Right lobe of liver (tissue), 6 donors: Measurements from ENCODE around the gene NRXN3. TPM values are rescaled to one million over a fixed set of nuclear protein-coding genes. Genes with fewer than 3 reads are reported as not detected.

Source experiments
- ATAC-seq, 4 donors: fragments of 200-7000 bp; cut with Tn5 transposase; one replicate each; pipeline ENCODE4 v1.9.1; 2020; ENCODE audit warnings: mild to moderate bottlenecking in 4 of 4, moderate library complexity in 4 of 4
- DNase-seq, 3 donors: peaks; one replicate each; pipeline ENCODE4 v3.0.0-alpha.2; 2020
- H3K27ac ChIP-seq, 3 donors: fragments of 200-600 bp; one replicate each; pipeline ENCODE4 v1.8.0; 2022
- H3K27me3 ChIP-seq, 2 donors: fragments of 200-600 bp; one replicate each; pipeline ENCODE4 v1.8.0; 2022
- H3K36me3 ChIP-seq, 4 donors: fragments of 200-600 bp; sonication (generic) in 1 of 4; one replicate each; pipeline versions ENCODE4 v1.5.1 to v1.8.0; 2017 to 2022; ENCODE audit warnings: control low read depth in 1 of 4
- H3K4me1 ChIP-seq, 4 donors: fragments of 200-600 bp; sonication (generic) in 1 of 4; one replicate each; pipeline versions ENCODE4 v1.5.1 to v1.8.0; 2017 to 2022; ENCODE audit warnings: control low read depth in 1 of 4
- H3K4me3 ChIP-seq, 3 donors: fragments of 200-600 bp; one replicate each; pipeline ENCODE4 v1.8.0; 2022
- H3K9me3 ChIP-seq, 4 donors: fragments of 200-600 bp; sonication (generic) in 1 of 4; one replicate each; pipeline versions ENCODE4 v1.5.1 to v1.8.0; 2017 to 2022; ENCODE audit warnings: control low read depth in 1 of 4
- CTCF ChIP-seq, 4 donors: fragments of 200-600 bp in 3 of 4; fragments of 450-650 bp in 1 of 4; IDR thresholded peaks; one replicate each; pipeline versions ENCODE4 v1.5.1 to v1.8.0; 2016 to 2022; ENCODE audit warnings: antibody characterized with exemption in 4 of 4, mild to moderate bottlenecking in 2 of 4
- POLR2A ChIP-seq: fragments of 450-650 bp; IDR thresholded peaks from one replicate; pipeline ENCODE4 v1.6.1; 2017; ENCODE audit warnings: antibody characterized with exemption, mild to moderate bottlenecking
- WGBS: methylation state at CpG from one replicate; pipeline ENCODE4 v1.1.6; 2018; ENCODE audit warnings: low coverage, low lambda C conversion rate; ENCODE audit not compliant: insufficient coverage; ENCODE audit errors: missing lambda C conversion rate; 5-methylcytosine and 5-hydroxymethylcytosine counted together
- intact Hi-C, 2 donors: fragments of 100-400 bp; cut with DNase I; formaldehyde crosslinking; loops; one replicate each; pipeline versions ENCODE4 v1.11.2 to v1.14.1; 2022
- total RNA-seq, 6 experiments: library from RNA; depleted of rRNA in 2 of 6; stranded (reverse); fragments of >200 nt in 2 of 6; fragmentation: NEBNext Ultra II Directional in 3 of 6; extraction: Animal tissue kit (Norgen Biotek cat#: 25700) in 3 of 6; gene quantifications; one replicate each; pipeline versions ENCODE4 v1.1.0 to v1.2.4, GENCODE V29; 2016 to 2023
- donor health status: DM: no; HTN: yes; CAD: no.
- donor health status: DM: no; HTN: no; CAD: no.
- donor health status: DM: no; HTN: no; CAD: no.
- donor health status: DM: no; HTN: yes; CAD: no.
- donor health status: DM: no; HTN: yes; CAD: no.

NRXN3 gene
- total RNA-seq, 6 experiments from 2014 or later: 0.06 to 0.51 (median 0.23) TPM; not detected in 1

GRCh38 chr14:79076428-79076827 lies 906.3 kb downstream of the NRXN3 start:
- Histone ChIP-seq H3K4me3 (no peak overlapping the region), H3K27ac (no peak overlapping the region), H3K36me3 (no peaks in the 10 kb centered on the region), H3K9me3 (no peaks in the 10 kb centered on the region), H3K27me3 (no peaks in the 10 kb centered on the region), H3K4me1 (no peaks in the 10 kb centered on the region)
- no peak for TF ChIP-seq POLR2A
- no peak for TF ChIP-seq CTCF (IDR thresholded peaks at IDR 0.05)
- no peak for DNase-seq
- intact Hi-C loops: no loop called here
- ATAC-seq: no peak

- DNase-seq (no peak), ATAC-seq (no peak)
- intact Hi-C loops: no loop called here
- Histone ChIP-seq H3K27ac (no peak overlapping the region), H3K36me3 (no peaks in the 10 kb centered on the region), H3K9me3 (no peaks in the 10 kb centered on the region), H3K27me3 (no peaks in the 10 kb centered on the region), H3K4me1 (no peaks in the 10 kb centered on the region), H3K4me3 (no peak overlapping the region)
- TF ChIP-seq CTCF (IDR thresholded peaks at IDR 0.05): no peak
- TF ChIP-seq POLR2A: no peak
- WGBS: 15% methylated on average over 5 of the region's 5 CpGs
These were observed 906.9 kb downstream of the NRXN3 start for GRCh38 chr14:79077096-79077495.

- no peaks in the 10 kb centered on the region for H3K36me3 ChIP-seq
- H3K27me3 ChIP-seq: no peaks in the 10 kb centered on the region
- intact Hi-C loops: no loop called here
- H3K4me3 ChIP-seq: no peak overlapping the region
- ATAC-seq: no peak
- no peaks in the 10 kb centered on the region for H3K4me1 ChIP-seq
- DNase-seq: no peak
- no peak overlapping the region for H3K27ac ChIP-seq
- H3K9me3 ChIP-seq: no peaks in the 10 kb centered on the region
- TF ChIP-seq CTCF (IDR thresholded peaks at IDR 0.05) (no peak), POLR2A (no peak)
- 31% methylated on average over 1 of the region's 1 CpG for WGBS
These were observed 909.9 kb downstream of the NRXN3 start for GRCh38 chr14:79080040-79080439.

GRCh38 chr14:79082883-79083282 lies 912.7 kb downstream of the NRXN3 start:
- WGBS: 89% methylated on average over 2 of the region's 2 CpGs
- TF ChIP-seq CTCF (IDR thresholded peaks at IDR 0.05) (no peak), POLR2A (no peak)
- Histone ChIP-seq H3K4me1 (no peaks in the 10 kb centered on the region), H3K9me3 (no peaks in the 10 kb centered on the region), H3K4me3 (no peak overlapping the region), H3K27ac (no peak overlapping the region), H3K36me3 (no peaks in the 10 kb centered on the region), H3K27me3 (no peaks in the 10 kb centered on the region)
- no peak for DNase-seq
- intact Hi-C loops: no loop called here
- ATAC-seq: no peak

GRCh38 chr14:79083356-79083755 lies 913.2 kb downstream of the NRXN3 start:
- H3K27ac ChIP-seq: no peak overlapping the region
- DNase-seq (no peak), ATAC-seq (no peak)
- H3K4me1 ChIP-seq: no peaks in the 10 kb centered on the region
- no peaks in the 10 kb centered on the region for H3K27me3 ChIP-seq
- no peak for TF ChIP-seq CTCF (IDR thresholded peaks at IDR 0.05)
- no peak for TF ChIP-seq POLR2A
- intact Hi-C loops: no loop called here
- no peak overlapping the region for H3K4me3 ChIP-seq
- H3K9me3 ChIP-seq: no peaks in the 10 kb centered on the region
- 62% methylated on average over 4 of the region's 4 CpGs for WGBS
- no peaks in the 10 kb centered on the region for H3K36me3 ChIP-seq
